NB4 (cell line): ENCODE measurements around the gene OR5J2.

Experiments used
- CTCF ChIP-seq: IDR thresholded peaks from one replicate; pipeline ENCODE4 v1.5.1; 2012; ENCODE audit warnings: low read depth, low read length
- MAX ChIP-seq: IDR thresholded peaks from 2 replicates; pipeline ENCODE4 v1.6.1; 2011; ENCODE audit warnings: low read depth, low read length
- MYC ChIP-seq: IDR thresholded peaks from 2 replicates; pipeline ENCODE4 v1.6.1; 2011; ENCODE audit warnings: low read depth, low read length
- POLR2A ChIP-seq: IDR thresholded peaks from 2 replicates; pipeline ENCODE4 v1.6.1; 2011; ENCODE audit warnings: mild to moderate bottlenecking; ENCODE audit not compliant: insufficient read length; ENCODE audit errors: extremely low read depth

GRCh38 chr11:56196705-56197104 lies 20.3 kb downstream of the OR5J2 start:
- TF ChIP-seq POLR2A (no peak), CTCF (no peak), MYC (no peak), MAX (no peak)
